H1 (cell line): ENCODE data around the gene SUPT4H1. TPM values are rescaled to one million over a fixed set of nuclear protein-coding genes. Genes with fewer than 3 reads are reported as not detected.

Experiments
- BACH1 ChIP-seq: IDR thresholded peaks from 2 replicates; pipeline ENCODE4 v1.6.1; 2012; ENCODE audit warnings: low read length, improper control_type of control experiment
- KDM4A ChIP-seq: IDR thresholded peaks from one replicate; pipeline ENCODE4 v1.7.1; 2012; ENCODE audit warnings: low read depth, mild to moderate bottlenecking, moderate library complexity, low read length, inconsistent platforms; ENCODE audit not compliant: severe bottlenecking
- TCF12 ChIP-seq: IDR thresholded peaks from 2 replicates; pipeline ENCODE4 v1.6.1; 2011; ENCODE audit warnings: low read depth, mild to moderate bottlenecking, low read length
- polyA plus RNA-seq, 7 experiments: library from polyadenylated mRNA; depleted of rRNA in 3 of 7; stranded (reverse) in 5 of 7; unstranded in 2 of 7; fragments of >200 nt in 5 of 7; fragments of 200-250 nt in 2 of 7; gene quantifications; 1 replicate in 5 of 7; 2 replicates in 1 of 7; 4 replicates in 1 of 7; pipeline versions ENCODE4 v1.2.1 to v1.2.3, GENCODE V29; 2011 to 2013; ENCODE audit warnings: missing spikeins in 2 of 7, mixed read lengths in 2 of 7
- total RNA-seq: library from RNA; stranded (reverse); fragmentation: NEBNext Ultra II Directional; extraction: Animal tissue kit (Norgen Biotek cat#: 25700); gene quantifications from 2 replicates; pipeline ENCODE4 v1.2.1, GENCODE V29; 2021
- TF ChIP-seq, protein P1 (sequence below): fragments of 300-600 bp; sonication (generic); IDR thresholded peaks from 2 replicates; pipeline ENCODE4 v1.7.1; 2012; ENCODE audit warnings: low read length, moderate library complexity, mild to moderate bottlenecking, inconsistent platforms; ENCODE audit not compliant: insufficient replicate concordance

Gene SUPT4H1
- total and polyA plus RNA-seq, 2 of the 8 experiments (the other 6 are each of a cell fraction or from before 2014, with no cell fraction given) = 112 to 143 TPM

DNA sequence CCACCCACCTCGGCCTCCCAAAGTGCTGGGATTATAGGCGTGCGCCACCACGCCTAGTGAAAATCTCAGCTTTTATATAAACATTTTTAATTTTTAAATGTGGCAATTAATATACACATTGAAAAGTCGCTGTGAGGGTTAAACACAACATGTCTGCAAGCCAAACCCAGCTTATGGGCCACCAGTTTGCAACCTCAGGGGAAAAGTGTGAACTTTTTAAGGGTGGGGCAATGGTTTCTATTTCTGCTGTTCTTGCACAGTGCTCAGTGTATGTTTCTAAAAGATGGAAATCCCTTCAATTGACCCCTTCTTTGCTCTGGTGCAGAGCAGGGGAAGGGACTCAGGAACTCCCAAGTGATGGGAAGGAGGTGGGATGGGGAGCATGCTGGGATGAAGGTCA is 18.3 kb upstream of the SUPT4H1 start (continued):
- TF ChIP-seq, protein P1, sequence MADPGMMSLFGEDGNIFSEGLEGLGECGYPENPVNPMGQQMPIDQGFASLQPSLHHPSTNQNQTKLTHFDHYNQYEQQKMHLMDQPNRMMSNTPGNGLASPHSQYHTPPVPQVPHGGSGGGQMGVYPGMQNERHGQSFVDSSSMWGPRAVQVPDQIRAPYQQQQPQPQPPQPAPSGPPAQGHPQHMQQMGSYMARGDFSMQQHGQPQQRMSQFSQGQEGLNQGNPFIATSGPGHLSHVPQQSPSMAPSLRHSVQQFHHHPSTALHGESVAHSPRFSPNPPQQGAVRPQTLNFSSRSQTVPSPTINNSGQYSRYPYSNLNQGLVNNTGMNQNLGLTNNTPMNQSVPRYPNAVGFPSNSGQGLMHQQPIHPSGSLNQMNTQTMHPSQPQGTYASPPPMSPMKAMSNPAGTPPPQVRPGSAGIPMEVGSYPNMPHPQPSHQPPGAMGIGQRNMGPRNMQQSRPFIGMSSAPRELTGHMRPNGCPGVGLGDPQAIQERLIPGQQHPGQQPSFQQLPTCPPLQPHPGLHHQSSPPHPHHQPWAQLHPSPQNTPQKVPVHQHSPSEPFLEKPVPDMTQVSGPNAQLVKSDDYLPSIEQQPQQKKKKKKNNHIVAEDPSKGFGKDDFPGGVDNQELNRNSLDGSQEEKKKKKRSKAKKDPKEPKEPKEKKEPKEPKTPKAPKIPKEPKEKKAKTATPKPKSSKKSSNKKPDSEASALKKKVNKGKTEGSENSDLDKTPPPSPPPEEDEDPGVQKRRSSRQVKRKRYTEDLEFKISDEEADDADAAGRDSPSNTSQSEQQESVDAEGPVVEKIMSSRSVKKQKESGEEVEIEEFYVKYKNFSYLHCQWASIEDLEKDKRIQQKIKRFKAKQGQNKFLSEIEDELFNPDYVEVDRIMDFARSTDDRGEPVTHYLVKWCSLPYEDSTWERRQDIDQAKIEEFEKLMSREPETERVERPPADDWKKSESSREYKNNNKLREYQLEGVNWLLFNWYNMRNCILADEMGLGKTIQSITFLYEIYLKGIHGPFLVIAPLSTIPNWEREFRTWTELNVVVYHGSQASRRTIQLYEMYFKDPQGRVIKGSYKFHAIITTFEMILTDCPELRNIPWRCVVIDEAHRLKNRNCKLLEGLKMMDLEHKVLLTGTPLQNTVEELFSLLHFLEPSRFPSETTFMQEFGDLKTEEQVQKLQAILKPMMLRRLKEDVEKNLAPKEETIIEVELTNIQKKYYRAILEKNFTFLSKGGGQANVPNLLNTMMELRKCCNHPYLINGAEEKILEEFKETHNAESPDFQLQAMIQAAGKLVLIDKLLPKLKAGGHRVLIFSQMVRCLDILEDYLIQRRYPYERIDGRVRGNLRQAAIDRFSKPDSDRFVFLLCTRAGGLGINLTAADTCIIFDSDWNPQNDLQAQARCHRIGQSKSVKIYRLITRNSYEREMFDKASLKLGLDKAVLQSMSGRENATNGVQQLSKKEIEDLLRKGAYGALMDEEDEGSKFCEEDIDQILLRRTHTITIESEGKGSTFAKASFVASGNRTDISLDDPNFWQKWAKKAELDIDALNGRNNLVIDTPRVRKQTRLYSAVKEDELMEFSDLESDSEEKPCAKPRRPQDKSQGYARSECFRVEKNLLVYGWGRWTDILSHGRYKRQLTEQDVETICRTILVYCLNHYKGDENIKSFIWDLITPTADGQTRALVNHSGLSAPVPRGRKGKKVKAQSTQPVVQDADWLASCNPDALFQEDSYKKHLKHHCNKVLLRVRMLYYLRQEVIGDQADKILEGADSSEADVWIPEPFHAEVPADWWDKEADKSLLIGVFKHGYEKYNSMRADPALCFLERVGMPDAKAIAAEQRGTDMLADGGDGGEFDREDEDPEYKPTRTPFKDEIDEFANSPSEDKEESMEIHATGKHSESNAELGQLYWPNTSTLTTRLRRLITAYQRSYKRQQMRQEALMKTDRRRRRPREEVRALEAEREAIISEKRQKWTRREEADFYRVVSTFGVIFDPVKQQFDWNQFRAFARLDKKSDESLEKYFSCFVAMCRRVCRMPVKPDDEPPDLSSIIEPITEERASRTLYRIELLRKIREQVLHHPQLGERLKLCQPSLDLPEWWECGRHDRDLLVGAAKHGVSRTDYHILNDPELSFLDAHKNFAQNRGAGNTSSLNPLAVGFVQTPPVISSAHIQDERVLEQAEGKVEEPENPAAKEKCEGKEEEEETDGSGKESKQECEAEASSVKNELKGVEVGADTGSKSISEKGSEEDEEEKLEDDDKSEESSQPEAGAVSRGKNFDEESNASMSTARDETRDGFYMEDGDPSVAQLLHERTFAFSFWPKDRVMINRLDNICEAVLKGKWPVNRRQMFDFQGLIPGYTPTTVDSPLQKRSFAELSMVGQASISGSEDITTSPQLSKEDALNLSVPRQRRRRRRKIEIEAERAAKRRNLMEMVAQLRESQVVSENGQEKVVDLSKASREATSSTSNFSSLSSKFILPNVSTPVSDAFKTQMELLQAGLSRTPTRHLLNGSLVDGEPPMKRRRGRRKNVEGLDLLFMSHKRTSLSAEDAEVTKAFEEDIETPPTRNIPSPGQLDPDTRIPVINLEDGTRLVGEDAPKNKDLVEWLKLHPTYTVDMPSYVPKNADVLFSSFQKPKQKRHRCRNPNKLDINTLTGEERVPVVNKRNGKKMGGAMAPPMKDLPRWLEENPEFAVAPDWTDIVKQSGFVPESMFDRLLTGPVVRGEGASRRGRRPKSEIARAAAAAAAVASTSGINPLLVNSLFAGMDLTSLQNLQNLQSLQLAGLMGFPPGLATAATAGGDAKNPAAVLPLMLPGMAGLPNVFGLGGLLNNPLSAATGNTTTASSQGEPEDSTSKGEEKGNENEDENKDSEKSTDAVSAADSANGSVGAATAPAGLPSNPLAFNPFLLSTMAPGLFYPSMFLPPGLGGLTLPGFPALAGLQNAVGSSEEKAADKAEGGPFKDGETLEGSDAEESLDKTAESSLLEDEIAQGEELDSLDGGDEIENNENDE = no peak
- no peak for TF ChIP-seq TCF12
- no peak for TF ChIP-seq KDM4A
- no peak for TF ChIP-seq BACH1
